Loucy (cell line): ENCODE measurements around the gene FAM98C.

Source experiments
- CTCF ChIP-seq: fragments of 200-600 bp; sonication (generic); conservative IDR thresholded peaks from 2 replicates; pipeline ENCODE4 v1.5.1; 2014; ENCODE audit warnings: mild to moderate bottlenecking, antibody characterized with exemption, low read length
- EZH2phosphoT487 ChIP-seq: fragments of 200-600 bp; IDR thresholded peaks from 2 replicates; pipeline ENCODE4 v1.6.1; 2018; ENCODE audit warnings: antibody characterized with exemption, mild to moderate bottlenecking, moderate library complexity, borderline replicate concordance

- no peak for TF ChIP-seq CTCF
- no peak for TF ChIP-seq EZH2phosphoT487
These were observed 48.7 kb downstream of the FAM98C start for GRCh38 chr19:38451629-38452028.
